T47D (cell line): ENCODE measurements around the gene NKX2-2.

Experiments
- DNase-seq, 2 experiments: peaks; one replicate each; pipeline versions ENCODE4 v3.0.0 to v3.0.0-alpha.2; 2011 to 2012; ENCODE audit warnings: low read depth in 1 of 2, low spot score in 1 of 2
- JUND ChIP-seq: IDR thresholded peaks from 2 replicates; pipeline ENCODE4 v1.6.1; 2012; ENCODE audit warnings: low read depth
- in situ Hi-C: cut with HindIII; loops from 2 replicates; pipeline ENCODE4 v1.10.0; 2016; ENCODE audit warnings: low sequenced_read_pairs, low pct_unique_long_range_greater_than_20kb

NKX2-2 gene

DNA sequence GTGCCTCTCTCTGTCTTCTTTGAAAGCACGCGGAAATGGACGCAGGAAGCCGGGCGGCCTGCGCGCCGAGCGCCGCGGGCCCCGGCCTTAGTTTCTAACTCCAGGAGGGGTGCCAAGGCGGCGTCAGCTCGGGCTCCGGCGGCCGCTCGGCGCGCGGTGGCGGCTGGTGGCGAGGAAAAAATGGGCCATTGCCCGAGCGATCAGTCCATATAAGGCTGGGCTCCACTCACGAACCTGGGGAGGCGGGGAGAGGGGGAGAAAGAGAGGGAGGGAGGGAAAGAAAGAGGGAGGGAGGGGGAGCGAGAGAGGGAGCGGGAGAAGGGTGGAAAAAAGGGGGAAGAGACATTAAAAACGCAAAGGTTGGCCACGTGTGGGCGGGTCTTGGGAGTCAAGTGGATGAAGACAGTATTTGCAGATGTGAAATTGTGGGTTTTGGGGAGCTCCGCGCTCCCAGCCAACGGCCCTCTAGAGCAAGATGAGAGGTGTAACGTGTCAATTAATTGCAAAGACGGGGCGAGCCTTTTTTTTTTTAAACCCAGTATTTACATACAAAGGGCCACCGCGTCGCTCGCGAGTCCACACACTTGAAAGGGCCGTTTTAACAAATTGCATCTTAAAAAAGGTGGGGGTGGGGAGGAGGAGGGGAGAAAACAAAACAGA, at the start of gene NKX2-2:
Gene NKX2-2, minus strand, starts transcription at position 184 of the 660 bp plus-strand sequence. CDS start 395 bp downstream, outside the sequence.
- DNase-seq: peak; percentile 92 to 97
- TF ChIP-seq JUND: no peak
- in situ Hi-C loops: no loop called here

DNA sequence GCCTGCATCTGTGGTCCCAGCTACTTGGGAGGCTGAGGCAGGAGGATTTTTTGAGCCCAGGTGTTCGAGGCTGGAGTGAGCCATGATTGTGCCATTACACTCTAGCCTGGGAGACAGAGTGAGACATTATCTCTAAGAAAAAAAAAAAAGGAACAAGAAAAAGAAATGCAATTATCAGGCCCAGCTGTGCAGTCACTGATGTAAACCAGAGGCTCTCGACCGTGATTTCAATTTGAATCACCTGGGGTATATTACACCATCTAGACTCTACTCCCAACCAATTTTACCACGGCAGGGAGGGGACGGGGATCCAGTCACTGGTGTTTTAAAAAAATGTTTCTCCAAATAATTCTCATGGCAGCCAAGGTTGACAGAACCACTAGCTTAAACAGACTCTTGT, 48.8 kb upstream of the NKX2-2 start:
- TF ChIP-seq JUND: no peak
- in situ Hi-C loops: no loop called here
- DNase-seq: no peak

- in situ Hi-C loops: no loop called here
- no peak for TF ChIP-seq JUND
- DNase-seq: no peak
Observed at GRCh38 chr20:21559305-21559704, 45.4 kb upstream of the NKX2-2 start.

DNA sequence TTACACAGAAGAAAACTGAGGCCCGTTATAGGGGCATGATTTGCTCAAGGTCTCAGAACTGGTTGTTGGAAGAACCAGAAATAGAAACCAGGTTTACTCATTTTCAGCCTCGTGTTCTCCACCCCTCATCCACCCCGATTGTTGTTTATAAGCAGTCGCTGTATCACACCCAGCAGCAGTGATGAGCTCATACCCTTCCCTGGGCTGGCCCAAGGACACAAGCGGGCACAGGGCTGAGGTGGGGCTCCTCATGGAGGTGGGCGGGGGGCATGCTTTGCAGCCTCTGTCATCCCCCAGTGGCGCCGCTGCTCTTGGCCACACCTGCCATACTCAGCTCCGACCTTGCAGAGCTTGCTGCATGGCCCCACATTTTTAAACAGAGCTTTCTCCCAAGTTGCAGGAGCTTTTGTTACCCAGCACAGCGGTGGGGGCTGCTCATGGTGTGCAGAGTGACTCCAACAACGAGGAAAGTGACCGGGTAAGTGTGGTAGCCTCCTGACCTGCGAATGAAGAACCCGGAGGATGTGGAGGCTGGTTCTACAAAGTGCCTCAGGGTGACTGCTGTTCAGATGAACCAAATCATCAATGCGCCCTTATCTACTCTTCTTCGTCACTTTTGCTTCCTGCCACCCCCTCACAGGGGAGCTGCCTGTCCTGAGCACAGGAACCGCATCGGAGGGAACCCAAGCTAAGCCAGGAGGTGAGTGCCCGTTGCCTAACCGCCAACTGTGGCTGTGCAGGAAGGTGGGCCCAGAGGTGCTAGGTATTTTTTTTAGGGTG, 43.6 kb upstream of the NKX2-2 start:
- no peak for TF ChIP-seq JUND
- DNase-seq: no peak
- in situ Hi-C loops: no loop called here

GRCh38 chr20:21556398-21556797, 42.5 kb upstream of the NKX2-2 start:
- TF ChIP-seq JUND: no peak
- in situ Hi-C loops: no loop called here
- no peak for DNase-seq

DNA sequence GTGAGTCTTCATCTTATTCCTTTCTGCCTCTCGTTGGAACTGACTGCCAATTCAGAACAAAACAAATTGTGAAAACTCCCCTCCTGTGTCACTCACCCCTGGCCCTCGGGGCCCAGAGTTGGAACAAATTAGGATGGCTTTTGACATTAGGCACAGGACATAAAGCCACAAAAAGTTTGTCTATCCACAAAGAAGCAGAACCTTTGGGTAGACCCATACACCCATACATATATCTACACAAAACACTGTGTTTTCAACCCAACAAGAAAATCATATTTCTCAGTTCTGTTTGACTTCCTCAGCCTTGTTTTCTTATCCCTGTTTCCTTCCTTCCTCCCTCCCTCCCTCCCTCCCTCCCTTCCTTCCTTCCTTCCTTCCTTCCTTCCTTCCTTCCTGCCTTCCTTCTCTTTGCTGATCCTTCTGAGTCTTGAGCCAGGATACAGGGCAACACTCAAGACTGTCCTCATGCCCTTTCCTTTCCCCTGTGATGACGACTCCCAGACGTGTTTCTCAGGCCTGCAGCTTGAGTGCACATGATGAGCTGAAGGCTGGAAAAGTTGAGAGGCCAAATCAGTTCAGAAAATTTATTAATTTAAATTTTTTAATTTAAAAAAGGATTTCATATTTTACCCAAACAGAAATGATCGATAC, 41.7 kb upstream of the NKX2-2 start:
- no peak for TF ChIP-seq JUND

GRCh38 chr20:21554985-21555384, 41.1 kb upstream of the NKX2-2 start:
- DNase-seq: no peak
- no peak for TF ChIP-seq JUND
- in situ Hi-C loops: no loop called here

More for the DNA sequence above, 41.7 kb upstream of the NKX2-2 start:
- DNase-seq: no peak
- in situ Hi-C loops: no loop called here

- TF ChIP-seq JUND: no peak
- DNase-seq: no peak
- in situ Hi-C loops: no loop called here
Observed at GRCh38 chr20:21554376-21554890, 40.6 kb upstream of the NKX2-2 start.

DNA sequence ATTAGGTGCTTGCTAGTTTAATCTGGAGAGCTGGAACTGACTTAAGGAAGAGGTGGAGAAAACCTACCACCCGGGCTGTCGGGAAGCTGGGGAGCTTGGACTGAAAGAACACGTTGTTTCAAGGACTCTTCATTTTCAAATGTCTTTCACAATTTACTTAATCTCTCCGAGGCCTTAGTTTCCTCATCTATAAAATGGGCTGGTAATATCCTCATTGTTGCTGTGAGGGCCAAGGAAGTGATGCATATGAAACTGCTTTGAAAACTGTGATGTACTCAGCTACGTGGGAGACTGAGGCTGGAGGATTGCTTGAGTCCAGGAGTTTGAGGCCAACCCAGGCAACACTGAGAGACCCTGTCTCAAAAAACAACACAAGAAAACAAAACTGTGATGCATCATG, 36.7 kb upstream of the NKX2-2 start:
- DNase-seq: no peak
- in situ Hi-C loops: no loop called here
- no peak for TF ChIP-seq JUND

DNA sequence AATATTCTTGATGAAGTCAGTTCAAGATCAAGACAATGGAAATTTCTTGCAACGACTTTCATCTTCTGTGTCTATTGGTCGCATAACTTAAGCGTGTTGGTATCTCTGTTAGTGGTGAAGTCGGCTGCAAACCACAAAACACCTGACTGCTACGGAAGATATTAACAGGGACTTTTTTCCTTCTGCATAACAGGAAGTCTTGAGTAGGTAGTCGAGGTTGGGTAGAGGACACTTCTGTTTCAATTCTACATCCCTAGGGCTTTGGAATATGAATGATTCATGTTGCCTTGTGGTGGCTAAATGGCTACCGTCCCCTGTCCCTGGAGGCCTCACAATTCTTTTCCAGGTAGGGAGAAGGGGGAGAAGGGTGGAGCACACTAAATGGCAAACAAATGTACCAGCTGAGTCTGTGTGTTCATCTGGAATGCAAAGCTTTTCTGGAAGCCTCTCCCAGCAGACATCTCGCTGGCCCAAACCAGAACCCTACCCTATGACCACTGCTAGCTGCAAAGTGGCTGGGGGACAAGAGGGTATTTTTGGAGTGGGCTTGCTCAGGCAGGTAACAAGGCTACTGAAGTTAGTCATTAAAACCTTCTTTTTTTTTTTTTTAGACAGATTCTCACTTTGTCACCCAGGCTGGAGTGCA, 34.6 kb upstream of the NKX2-2 start:
- DNase-seq: no peak
- in situ Hi-C loops: no loop called here
- no peak for TF ChIP-seq JUND

GRCh38 chr20:21546355-21546754, 32.5 kb upstream of the NKX2-2 start:
- no peak for DNase-seq
- in situ Hi-C loops: no loop called here
- no peak for TF ChIP-seq JUND

DNA sequence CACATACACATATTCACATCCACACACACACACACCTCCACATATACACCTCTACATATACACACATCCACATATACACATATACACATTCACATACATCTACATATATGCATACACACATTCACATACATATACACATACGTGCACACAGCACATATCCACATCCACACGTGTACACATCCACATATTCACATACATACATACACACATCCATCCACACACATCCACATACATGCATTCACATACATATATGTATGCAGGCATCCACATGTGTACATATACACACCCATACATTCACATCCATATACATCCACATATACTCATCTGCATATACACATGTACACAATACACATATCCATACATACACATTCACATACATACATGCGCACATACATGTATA, 25.6 kb upstream of the NKX2-2 start:
- no peak for TF ChIP-seq JUND
- in situ Hi-C loops: no loop called here
- no peak for DNase-seq

DNA sequence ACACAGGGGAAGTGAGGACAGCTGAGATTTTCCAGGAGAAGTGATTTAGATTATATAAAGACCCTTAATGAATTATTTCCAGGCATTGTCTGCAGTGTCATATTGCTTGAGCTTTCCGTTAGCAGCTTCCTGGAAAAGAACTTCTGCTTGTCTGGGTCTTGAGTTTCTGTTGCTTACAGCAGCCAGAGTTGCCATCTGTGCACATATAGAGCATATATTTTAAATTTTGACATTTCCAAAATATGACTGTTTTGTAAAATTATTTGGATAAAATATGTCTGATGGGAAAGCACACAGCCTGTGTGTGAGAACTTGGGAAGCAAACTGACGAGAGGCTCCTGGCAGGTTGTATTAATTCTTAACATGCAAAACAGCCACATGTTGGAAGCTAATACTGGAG, 21.0 kb upstream of the NKX2-2 start:
- in situ Hi-C loops: no loop called here
- DNase-seq: no peak
- no peak for TF ChIP-seq JUND
